HG02884 (cell line): Measurements from ENCODE around the gene MEGF10.

Experiments
- ATAC-seq: cut with Tn5 transposase; IDR thresholded peaks from one replicate; pipeline ENCODE4 v1.9.1; 2021; ENCODE audit warnings: mild to moderate bottlenecking, moderate library complexity; ENCODE audit not compliant: unreplicated experiment

The MEGF10 gene

GRCh38 chr5:127363403-127363802, 72.8 kb downstream of the MEGF10 start:
- ATAC-seq: no peak

DNA sequence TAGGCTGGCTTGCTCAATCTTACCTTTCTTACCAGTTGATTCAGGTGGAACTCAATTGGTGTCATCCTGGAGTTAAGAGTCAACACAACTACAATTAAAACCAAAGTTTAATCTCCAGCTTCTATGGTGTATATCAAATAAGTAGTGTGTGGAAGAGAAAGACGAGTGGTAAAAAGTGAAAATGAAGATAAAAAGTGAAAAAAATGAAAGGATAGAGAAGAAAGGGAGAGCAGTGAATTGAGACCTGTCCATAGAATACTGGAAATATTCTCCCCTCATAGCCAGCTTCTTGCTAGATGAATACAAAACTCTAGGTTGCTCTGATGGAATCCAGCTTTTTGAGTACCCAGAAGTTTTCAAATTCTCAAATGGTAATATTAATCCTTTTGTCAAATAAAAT, 76.4 kb downstream of the MEGF10 start:
- no peak for ATAC-seq

DNA sequence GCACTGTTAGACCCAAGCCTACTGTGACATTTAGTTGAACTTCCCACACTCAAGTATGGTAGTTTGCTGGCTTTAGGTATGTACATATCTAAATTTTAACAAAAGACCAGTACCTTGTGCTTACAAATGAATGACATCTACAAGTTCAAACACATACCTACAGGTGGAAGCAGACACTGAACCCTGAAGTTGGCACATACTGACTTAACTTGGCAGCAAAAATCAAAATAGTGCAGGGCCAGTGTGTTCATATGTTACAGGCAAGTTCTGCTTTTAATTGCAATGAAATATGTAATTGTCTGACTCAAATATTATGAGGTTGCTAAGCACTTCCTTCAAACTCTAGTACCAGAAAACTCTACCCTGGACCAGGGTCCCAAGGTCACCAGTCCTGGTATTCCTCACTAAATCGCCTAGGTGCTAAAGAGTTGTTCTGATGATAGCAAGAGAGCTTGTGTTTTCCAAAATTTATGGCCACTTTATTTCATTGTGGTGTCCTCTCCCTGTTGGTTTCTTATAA, 77.4 kb downstream of the MEGF10 start:
- no peak for ATAC-seq

DNA sequence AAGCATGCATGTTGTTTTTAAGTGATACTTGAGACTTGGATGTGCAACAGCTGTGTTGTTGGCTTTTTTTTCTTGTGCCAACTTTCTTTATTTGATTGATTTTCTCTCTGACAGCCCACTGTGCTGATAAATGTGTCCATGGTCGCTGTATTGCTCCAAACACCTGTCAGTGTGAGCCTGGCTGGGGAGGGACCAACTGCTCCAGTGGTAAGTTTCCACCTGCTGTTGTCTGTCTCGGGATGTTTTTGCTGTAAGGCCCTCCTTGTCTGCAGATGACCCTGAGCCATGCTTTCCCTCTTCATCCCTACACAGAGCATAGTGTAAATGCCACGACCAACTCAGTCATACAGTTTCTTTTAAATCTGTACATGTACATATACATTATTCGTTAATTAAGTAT, 79.2 kb downstream of the MEGF10 start:
- ATAC-seq: no peak

- no peak for ATAC-seq
These were observed 80.0 kb downstream of the MEGF10 start for GRCh38 chr5:127370631-127371030.

GRCh38 chr5:127373858-127374491, 83.4 kb downstream of the MEGF10 start:
- no peak for ATAC-seq

DNA sequence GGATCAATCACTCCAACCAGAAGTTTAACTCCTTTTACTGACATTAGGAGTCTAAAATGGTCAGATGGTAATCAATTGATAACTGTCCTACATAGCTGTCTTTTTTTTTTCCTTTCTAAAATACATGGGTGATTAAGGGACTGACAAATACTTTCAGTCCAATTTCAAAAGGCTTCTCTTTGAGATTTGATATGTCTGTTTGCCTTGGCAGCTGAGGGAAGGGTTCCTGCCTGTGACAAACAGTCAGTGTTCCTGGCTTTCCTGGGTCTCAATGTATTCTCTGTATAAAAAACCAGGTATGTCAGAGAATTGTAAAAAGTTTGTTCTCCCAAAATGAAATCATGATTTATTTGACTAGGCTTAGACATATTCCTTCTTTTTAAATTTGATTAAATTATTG, 84.5 kb downstream of the MEGF10 start:
- no peak for ATAC-seq

DNA sequence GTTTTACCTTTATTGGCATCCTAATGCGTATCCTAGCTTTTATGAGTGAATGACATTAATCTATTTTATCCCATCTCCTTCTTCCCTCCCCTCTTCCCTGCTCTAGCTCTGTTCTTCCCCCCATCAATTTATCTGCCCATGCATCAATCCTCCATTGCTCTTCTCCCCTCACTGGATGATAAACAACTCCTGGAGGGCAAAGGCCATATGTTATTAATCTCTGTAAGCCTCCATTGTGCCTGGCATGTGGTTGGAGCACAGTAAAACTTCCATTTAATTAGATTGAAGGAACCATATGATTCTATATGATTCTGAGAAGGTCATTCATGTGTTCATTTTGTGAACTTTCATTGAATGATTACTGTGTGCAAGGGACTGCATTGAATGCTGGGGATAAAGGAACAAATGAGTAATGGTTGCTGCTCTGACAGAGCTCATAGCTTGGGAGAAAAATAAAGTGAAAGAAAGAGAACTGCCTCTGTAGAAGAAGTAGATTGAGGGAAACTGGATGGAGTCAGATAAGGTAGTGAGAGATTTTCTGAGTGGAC, 85.0 kb downstream of the MEGF10 start:
- no peak for ATAC-seq

- no peak for ATAC-seq
These were observed 87.1 kb downstream of the MEGF10 start for GRCh38 chr5:127377651-127378050.

GRCh38 chr5:127385936-127386335, 95.3 kb downstream of the MEGF10 start:
- no peak for ATAC-seq

DNA sequence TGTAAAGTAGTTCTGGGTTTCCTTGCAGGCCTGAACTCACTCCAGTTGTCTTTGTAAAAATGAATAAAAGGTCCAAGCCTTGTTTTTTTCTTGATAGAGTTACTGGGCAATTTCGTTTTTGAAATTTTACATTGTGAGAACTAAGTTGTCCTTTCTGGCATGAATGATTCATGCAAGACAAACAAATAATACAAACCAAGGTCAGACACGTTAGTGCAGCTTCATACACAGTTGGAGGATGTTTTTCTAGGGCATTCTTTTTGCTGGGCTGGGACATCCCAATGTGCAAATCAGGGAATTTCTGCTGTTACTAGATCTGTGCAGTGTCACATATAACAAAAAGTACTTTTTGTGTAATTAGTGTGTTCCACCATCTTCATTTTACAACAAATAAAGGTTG, 96.0 kb downstream of the MEGF10 start:
- no peak for ATAC-seq

- ATAC-seq: no peak
These were observed 99.0 kb downstream of the MEGF10 start for GRCh38 chr5:127389601-127390000.

- ATAC-seq: no peak
These were observed 102.2 kb downstream of the MEGF10 start for GRCh38 chr5:127392762-127393161.

GRCh38 chr5:127396490-127397155, 106.0 kb downstream of the MEGF10 start:
- no peak for ATAC-seq

- no peak for ATAC-seq
These were observed 107.9 kb downstream of the MEGF10 start for GRCh38 chr5:127398508-127398907.

- no peak for ATAC-seq
These were observed 108.5 kb downstream of the MEGF10 start for GRCh38 chr5:127399068-127399467.

DNA sequence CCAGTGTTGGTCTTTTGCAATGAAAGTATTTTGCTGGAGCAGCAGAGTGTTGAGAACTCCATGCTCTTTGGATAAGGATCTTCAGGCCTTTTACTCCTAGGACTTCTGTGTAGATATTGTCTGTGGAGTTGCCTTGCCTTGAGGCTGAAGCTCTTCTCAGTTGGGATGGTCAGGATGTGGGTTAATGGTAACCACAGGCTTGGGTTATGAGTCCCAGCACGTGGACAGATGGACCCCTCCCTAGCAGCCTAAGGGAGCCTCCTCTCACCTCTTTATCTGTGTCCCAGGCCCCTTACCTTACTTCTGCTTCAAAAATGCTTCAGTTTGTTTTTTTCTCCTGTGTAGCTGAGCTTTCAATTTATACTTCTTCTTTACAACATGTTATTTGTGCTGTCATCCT, 109.9 kb downstream of the MEGF10 start:
- no peak for ATAC-seq

- ATAC-seq: no peak
These were observed 110.5 kb downstream of the MEGF10 start for GRCh38 chr5:127400946-127401670.

DNA sequence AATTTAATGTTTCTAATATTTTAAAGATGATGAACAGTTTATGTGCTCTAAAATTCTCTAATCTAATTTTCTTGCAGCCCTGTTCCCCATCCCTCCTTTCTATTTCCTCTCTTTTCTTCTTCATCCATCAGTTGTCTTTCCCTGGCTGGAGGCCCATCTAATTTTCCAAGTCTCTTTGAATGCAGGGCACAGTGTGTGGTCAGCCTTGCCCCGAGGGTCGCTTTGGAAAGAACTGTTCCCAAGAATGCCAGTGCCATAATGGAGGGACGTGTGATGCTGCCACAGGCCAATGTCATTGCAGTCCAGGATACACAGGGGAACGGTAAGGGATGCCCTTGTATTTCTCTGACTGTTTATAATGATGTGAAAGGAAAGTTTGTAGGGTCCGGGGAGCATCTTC, 111.8 kb downstream of the MEGF10 start:
- ATAC-seq: no peak

DNA sequence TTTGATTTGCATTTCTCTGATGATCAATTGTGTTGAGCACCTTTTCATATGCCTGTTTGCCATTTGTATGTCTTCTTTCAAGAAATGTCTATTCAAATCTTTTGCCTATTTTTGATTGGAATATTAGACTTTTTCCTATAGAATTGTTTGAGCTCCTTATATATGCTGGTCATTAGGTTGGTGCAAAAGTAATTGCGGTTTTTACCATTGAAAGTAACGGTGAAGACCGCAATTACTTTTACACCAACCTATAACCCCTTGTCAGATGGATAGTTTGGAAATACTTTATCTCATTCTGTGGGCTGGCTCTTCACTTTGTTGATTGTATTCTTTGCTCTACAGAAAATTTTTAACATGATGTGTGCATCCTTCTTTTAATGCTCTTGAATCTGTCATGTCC, 113.6 kb downstream of the MEGF10 start:
- no peak for ATAC-seq

GRCh38 chr5:127406326-127407121, 115.9 kb downstream of the MEGF10 start:
- ATAC-seq: no peak
